Measurements from ENCODE around the gene IL36A. TPM values are rescaled to one million over a fixed set of nuclear protein-coding genes. Genes with fewer than 3 reads are reported as not detected.

Gene IL36A
- total RNA-seq, 1 donor from 2014 or later: not detected

DNA sequence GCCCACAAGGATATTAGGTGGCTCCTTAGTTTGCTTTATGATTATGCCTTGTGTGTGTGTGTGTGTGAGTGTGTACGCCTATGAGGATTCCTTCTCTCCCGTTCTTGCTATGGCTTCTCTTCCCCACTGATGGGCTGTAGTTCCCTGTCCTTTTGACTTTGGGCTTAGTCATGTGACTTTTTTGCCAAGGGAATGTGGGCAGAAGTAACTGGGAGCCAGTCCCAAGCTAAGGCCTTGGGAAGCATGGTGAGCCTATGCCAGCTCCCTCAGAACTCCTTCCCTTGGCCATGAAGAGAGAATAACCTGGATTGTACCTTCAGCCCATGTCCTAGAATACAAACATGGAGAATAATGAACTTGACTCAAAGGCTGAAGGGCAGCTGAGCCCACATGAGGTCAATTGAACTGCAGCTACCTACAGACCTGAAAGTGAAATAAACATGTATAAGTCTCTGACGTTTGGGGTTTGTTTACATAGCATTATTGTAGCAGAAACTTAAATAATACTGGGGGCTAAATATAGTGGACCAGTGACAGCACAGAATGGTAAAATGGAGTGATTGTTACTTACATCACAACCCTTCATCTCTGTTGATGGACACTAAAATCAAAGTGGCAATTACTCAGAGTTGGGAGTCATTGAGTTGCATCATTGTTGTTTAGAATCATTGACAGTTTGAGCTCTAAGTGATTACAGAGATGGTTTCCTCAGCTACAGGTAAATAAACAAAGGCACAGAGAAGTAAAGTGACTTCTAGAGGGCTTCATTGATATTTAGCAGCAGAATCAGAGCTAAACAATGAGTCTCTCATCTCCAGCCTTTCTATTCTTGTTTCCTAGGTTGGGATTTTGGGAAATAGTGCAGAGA is 42.7 kb upstream of the IL36A start:
- no peak overlapping the region for H3K27ac Mint-ChIP-seq
- no peaks in the 10 kb centered on the region for H3K4me1 Mint-ChIP-seq (ENCODE audit: low read depth)
- H3K27me3 Mint-ChIP-seq: peaks cover 4% of the 10 kb centered on the region
- H3K36me3 Mint-ChIP-seq (ENCODE audit: insufficient read depth): no peaks in the 10 kb centered on the region
- H3K4me3 Mint-ChIP-seq (ENCODE audit: low read depth): no peak overlapping the region
- TF ChIP-seq, protein P1, sequence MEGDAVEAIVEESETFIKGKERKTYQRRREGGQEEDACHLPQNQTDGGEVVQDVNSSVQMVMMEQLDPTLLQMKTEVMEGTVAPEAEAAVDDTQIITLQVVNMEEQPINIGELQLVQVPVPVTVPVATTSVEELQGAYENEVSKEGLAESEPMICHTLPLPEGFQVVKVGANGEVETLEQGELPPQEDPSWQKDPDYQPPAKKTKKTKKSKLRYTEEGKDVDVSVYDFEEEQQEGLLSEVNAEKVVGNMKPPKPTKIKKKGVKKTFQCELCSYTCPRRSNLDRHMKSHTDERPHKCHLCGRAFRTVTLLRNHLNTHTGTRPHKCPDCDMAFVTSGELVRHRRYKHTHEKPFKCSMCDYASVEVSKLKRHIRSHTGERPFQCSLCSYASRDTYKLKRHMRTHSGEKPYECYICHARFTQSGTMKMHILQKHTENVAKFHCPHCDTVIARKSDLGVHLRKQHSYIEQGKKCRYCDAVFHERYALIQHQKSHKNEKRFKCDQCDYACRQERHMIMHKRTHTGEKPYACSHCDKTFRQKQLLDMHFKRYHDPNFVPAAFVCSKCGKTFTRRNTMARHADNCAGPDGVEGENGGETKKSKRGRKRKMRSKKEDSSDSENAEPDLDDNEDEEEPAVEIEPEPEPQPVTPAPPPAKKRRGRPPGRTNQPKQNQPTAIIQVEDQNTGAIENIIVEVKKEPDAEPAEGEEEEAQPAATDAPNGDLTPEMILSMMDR (IDR thresholded peaks at IDR 0.05; ENCODE audit: unreplicated experiment): no peak
- DNase-seq (ENCODE audit: low spot score, unreplicated experiment): no peak
- no peaks in the 10 kb centered on the region for H3K9me3 Mint-ChIP-seq (ENCODE audit: low read depth)

DNA sequence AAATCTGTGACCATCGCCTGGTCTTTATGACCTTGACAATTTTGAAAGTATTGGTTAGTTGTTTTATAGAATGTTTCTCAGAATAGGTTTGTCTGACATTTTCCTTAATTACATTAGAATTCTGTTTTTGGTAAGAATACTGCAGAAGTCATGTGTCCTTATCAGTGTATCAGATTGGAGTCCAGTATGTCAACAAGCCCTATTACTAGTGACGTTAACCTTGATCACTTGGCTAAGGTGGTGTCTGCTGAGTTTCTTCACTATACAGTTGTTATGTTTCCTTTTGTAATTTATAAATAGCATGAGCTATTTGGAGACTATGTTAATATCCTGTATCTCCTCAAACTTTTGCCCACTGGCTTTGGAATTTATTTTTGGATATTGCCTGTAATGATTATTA is 38.2 kb upstream of the IL36A start:
- no peak for DNase-seq (ENCODE audit: low spot score, unreplicated experiment)
- TF ChIP-seq, protein P1 (IDR thresholded peaks at IDR 0.05; ENCODE audit: unreplicated experiment): no peak
- Mint-ChIP-seq H3K4me1 (ENCODE audit: low read depth) (no peaks in the 10 kb centered on the region), H3K9me3 (ENCODE audit: low read depth) (no peaks in the 10 kb centered on the region), H3K36me3 (ENCODE audit: insufficient read depth) (no peaks in the 10 kb centered on the region), H3K27ac (no peak overlapping the region), H3K4me3 (ENCODE audit: low read depth) (no peak overlapping the region), H3K27me3 (peaks cover 24% of the 10 kb centered on the region)

DNA sequence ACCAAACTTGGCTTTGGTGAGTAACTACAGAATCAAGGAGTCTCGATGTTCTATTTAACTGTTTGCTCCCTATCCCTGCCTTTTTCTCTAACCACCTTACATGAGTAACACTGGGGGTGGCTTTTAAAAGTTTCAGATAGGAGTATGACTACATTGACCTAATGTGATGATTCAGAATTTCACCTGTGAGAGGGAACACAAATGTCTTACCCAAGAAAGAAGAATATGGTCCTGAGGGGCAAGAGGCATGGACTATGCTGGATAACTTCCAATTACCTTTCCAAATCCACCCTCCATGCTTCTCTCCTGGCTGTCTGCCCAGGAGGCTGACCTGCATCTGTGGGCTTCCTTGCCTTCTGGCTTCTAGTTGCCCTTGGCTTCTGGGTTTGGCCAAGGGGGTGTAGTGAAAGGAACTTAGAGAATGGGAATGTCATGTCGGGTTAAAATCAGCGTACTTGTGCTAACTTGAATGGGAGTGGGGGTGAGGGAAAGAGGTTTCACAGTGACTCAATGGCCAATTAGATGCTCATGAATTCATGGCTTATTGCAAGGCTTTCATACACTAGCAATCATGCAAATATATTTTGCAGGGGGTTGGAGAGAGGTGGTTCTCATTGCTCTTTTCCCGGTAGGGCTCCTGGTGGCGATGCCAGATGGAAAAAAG is 32.7 kb upstream of the IL36A start:
- Mint-ChIP-seq H3K4me1 (ENCODE audit: low read depth) (no peaks in the 10 kb centered on the region), H3K27ac (no peak overlapping the region), H3K36me3 (ENCODE audit: insufficient read depth) (no peaks in the 10 kb centered on the region), H3K4me3 (ENCODE audit: low read depth) (no peak overlapping the region), H3K9me3 (ENCODE audit: low read depth) (no peaks in the 10 kb centered on the region), H3K27me3 (peaks cover 36% of the 10 kb centered on the region)
- DNase-seq (ENCODE audit: low spot score, unreplicated experiment): no peak
- TF ChIP-seq, protein P1 (IDR thresholded peaks at IDR 0.05; ENCODE audit: unreplicated experiment): no peak

DNA sequence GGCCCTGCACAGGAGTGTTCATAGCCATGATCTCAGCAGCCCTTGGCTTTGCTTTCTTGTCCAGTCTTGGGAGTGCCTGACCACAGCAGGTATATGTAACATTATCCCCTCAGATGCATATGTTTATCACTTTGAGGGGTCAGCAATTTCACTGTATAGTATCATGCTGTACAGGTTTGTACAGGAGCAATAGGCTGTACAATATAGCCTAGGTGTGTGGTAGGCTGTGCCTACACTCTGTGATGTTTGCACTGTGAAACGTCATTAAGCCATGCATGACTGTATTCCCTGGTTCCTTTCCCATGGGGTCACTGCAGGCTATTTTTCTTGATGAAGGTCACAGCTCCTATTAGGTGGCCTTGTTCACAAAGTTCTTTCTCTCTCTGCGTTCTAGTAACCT is 32.1 kb upstream of the IL36A start:
- no peaks in the 10 kb centered on the region for H3K36me3 Mint-ChIP-seq (ENCODE audit: insufficient read depth)
- no peak for DNase-seq (ENCODE audit: low spot score, unreplicated experiment)
- H3K27me3 Mint-ChIP-seq: peaks cover 36% of the 10 kb centered on the region
- H3K4me3 Mint-ChIP-seq (ENCODE audit: low read depth): no peak overlapping the region
- TF ChIP-seq, protein P1 (IDR thresholded peaks at IDR 0.05; ENCODE audit: unreplicated experiment): no peak
- no peaks in the 10 kb centered on the region for H3K4me1 Mint-ChIP-seq (ENCODE audit: low read depth)
- no peaks in the 10 kb centered on the region for H3K9me3 Mint-ChIP-seq (ENCODE audit: low read depth)
- H3K27ac Mint-ChIP-seq: no peak overlapping the region

DNA sequence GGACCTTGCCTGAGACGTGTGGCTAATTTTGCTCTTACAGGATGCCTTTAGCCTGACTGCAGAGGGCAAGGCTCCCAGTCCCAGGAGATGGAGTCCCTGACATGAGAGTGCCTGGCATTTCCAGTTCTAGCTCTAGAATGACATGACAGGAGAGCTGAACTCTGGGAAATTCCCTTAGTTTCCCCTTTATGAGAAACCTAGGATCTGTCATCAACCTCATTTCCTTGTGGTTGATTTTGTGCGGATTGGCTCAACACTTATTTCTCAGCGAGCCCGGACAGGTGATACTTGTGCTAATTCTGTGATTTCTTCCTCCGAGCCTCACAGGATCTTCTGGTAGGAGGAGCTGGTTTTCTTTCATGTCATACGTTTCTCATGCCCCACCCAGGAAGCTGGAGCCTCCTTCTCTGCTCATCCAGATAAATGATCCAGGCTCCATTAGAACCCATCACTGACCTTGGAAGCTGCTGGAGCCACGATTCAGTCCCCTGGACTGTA is 27.7 kb upstream of the IL36A start, which contains the start of gene IL36G:
Gene IL36G (plus strand): TSS at position 448 of the 498 bp plus-strand sequence. CDS start 633 bp downstream, outside the sequence.
- no peak for DNase-seq (ENCODE audit: low spot score, unreplicated experiment)
- Mint-ChIP-seq H3K27me3 (peaks cover 17% of the 10 kb centered on the region), H3K4me3 (ENCODE audit: low read depth) (no peak within 1 kb of the TSS), H3K4me1 (ENCODE audit: low read depth) (no peaks in the 10 kb centered on the region), H3K9me3 (ENCODE audit: low read depth) (no peaks in the 10 kb centered on the region), H3K27ac (no peak within 1 kb of the TSS), H3K36me3 (ENCODE audit: insufficient read depth) (no peaks in the 10 kb centered on the region)
- TF ChIP-seq, protein P1 (IDR thresholded peaks at IDR 0.05; ENCODE audit: unreplicated experiment): no peak

Data from progenitor cell of endocrine pancreas (in vitro differentiated cells).